AG04450 (cell line): Measurements from ENCODE around the gene INSYN2B. TPM values are rescaled to one million over a fixed set of nuclear protein-coding genes. Genes with fewer than 3 reads are reported as not detected.

Experiments
- CTCF ChIA-PET: fragments of 300-600, 350-600 bp; formaldehyde crosslinking; extraction: SDS; loops from one replicate; lab custom pipeline; 2022; ENCODE audit warnings: antibody characterized with exemption, inconsistent platforms; lab: Charles Lee
- POLR2A ChIA-PET: fragments of 350-600 bp; formaldehyde crosslinking; extraction: SDS; loops from one replicate; lab custom pipeline; 2021; ENCODE audit warnings: antibody characterized with exemption, inconsistent platforms; lab: Yijun Ruan, JAX
- DNase-seq: peaks from one replicate; pipeline ENCODE4 v3.0.0-alpha.2; 2011; ENCODE audit warnings: low read depth, low spot score
- H3K27ac ChIP-seq: one replicate; pipeline ENCODE4 v1.5.1; 2012; ENCODE audit warnings: low read depth, low read length, control low read depth
- H3K27me3 ChIP-seq: one replicate; pipeline ENCODE4 v1.6.0; 2012; ENCODE audit warnings: low read length; ENCODE audit not compliant: control insufficient read depth, insufficient read depth
- H3K4me3 ChIP-seq: 2 replicates; pipeline ENCODE4 v1.5.1; 2011; ENCODE audit warnings: mild to moderate bottlenecking, low read depth, low read length, control low read depth
- H3K9me3 ChIP-seq: 2 replicates; pipeline ENCODE4 v1.5.1; 2012; ENCODE audit warnings: low read length; ENCODE audit not compliant: control insufficient read depth, insufficient read depth
- polyA plus RNA-seq: library from polyadenylated mRNA; depleted of rRNA; stranded (reverse); fragments of >200 nt; gene quantifications from 2 replicates; pipeline ENCODE4 v1.2.3, GENCODE V29; 2011
- TF ChIP-seq, protein P1 (sequence below): IDR thresholded peaks from 2 replicates; pipeline ENCODE4 v1.5.1; 2011; ENCODE audit warnings: low read depth, low read length, control low read depth, inconsistent platforms

Gene INSYN2B
- polyA plus RNA-seq, 1 experiment = 6.8 TPM

DNA sequence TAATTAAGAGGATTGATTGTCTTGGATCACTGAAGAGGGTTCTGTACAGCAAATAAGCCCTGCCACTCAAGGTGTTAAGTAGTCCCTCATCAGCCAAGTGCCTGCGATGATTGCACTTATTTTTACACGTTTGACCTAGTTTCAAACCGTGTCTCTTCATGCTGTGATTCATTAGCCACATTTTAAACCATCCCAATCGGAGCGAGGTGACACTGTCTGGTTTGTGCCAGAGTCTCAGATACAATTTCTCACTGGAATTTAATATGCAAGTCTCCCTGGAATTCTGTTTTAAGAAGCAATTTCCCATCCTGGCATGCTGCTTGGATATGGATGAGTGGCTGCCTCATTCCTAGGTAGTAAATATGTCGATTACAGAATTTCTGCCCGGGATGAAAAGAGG, 1.6 kb downstream of the INSYN2B start:
- ChIA-PET CTCF (interaction anchor here (2.5 kb wide), 1 partner anchor 36 kb away, joined by 9 read pairs; no protein-coding TSS in a partner anchor), POLR2A (no interaction called here)
- H3K9me3 ChIP-seq = no peaks in the 10 kb centered on the region
- DNase-seq = no peak
- TF ChIP-seq, protein P1, sequence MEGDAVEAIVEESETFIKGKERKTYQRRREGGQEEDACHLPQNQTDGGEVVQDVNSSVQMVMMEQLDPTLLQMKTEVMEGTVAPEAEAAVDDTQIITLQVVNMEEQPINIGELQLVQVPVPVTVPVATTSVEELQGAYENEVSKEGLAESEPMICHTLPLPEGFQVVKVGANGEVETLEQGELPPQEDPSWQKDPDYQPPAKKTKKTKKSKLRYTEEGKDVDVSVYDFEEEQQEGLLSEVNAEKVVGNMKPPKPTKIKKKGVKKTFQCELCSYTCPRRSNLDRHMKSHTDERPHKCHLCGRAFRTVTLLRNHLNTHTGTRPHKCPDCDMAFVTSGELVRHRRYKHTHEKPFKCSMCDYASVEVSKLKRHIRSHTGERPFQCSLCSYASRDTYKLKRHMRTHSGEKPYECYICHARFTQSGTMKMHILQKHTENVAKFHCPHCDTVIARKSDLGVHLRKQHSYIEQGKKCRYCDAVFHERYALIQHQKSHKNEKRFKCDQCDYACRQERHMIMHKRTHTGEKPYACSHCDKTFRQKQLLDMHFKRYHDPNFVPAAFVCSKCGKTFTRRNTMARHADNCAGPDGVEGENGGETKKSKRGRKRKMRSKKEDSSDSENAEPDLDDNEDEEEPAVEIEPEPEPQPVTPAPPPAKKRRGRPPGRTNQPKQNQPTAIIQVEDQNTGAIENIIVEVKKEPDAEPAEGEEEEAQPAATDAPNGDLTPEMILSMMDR = no peak
- H3K4me3 ChIP-seq = peak overlapping the region; percentile 76
- no peaks in the 10 kb centered on the region for H3K27me3 ChIP-seq
- H3K27ac ChIP-seq = no peak overlapping the region

DNA sequence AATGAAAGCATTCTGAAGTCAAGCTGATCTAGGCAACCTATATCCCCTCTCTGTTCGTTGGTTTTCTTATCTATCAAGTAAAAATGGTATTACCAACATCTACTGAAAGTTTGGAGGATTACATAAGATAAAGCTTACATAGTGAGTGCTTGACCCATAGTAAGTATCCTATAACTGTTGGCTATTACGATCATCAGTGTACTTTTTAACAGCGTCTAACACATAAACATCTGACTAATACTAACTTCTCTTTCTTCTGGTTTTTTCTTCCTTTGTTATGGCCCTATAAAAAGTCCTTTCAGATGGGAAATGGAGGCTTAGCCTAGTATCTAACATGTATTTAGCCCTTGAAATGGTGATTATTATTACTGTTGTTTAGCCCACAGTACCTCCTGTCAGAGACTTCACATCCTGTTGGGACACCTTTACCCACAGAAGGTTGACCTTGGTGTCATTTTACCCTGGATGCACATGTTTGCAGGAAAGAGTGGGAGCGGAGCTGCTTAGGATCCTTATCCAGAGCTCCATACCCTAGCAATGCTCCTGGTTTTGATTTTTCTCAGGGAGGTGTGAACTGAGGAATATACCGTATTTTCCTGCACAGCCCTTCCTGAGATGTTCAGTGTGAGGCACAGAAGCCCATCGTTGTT, 6.0 kb downstream of the INSYN2B start:
- ChIA-PET CTCF (interaction anchor here (0.7 to 1.7 kb wide), 2 partner anchors 273 to 397 kb away, joined by 3 to 6 read pairs; no protein-coding TSS in a partner anchor), POLR2A (interaction anchor here (0.8 kb wide), 1 partner anchor 28 kb away, joined by 3 read pairs; no protein-coding TSS in a partner anchor)
- Histone ChIP-seq H3K27me3 (no peaks in the 10 kb centered on the region), H3K27ac (peak overlapping the region; percentile 32), H3K4me3 (no peak overlapping the region), H3K9me3 (no peaks in the 10 kb centered on the region)
- DNase-seq = no peak
- TF ChIP-seq, protein P1 = no peak

DNA sequence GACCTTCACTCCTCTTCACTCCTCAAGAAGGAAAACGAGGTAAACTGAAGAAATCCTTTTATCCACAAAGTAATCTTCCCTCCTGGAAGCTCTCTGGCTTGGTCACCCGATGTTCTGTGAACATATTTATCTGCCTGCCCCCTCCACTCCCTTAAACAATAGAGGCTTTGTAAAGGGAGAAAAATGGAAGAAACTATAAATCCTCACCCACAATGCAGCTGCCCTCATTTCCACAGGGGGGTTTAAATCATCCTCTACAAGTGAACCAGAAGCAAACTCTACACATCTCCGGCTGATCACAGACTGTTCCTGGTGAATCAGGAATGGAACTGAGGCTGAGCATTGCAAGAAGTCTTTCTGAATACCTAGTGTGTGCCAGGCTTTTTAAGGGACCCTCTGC, 7.2 kb downstream of the INSYN2B start:
- H3K4me3 ChIP-seq = no peak overlapping the region
- ChIA-PET CTCF (interaction anchor here (0.6 to 5.6 kb wide), 3 partner anchors 7 to 1386 kb away, joined by 4 to 56 read pairs (median 6); partner anchors contain the start of gene INSYN2B), POLR2A (no interaction called here)
- no peak for DNase-seq
- TF ChIP-seq, protein P1 = no peak
- no peaks in the 10 kb centered on the region for H3K27me3 ChIP-seq
- H3K9me3 ChIP-seq = no peaks in the 10 kb centered on the region
- no peak overlapping the region for H3K27ac ChIP-seq

DNA sequence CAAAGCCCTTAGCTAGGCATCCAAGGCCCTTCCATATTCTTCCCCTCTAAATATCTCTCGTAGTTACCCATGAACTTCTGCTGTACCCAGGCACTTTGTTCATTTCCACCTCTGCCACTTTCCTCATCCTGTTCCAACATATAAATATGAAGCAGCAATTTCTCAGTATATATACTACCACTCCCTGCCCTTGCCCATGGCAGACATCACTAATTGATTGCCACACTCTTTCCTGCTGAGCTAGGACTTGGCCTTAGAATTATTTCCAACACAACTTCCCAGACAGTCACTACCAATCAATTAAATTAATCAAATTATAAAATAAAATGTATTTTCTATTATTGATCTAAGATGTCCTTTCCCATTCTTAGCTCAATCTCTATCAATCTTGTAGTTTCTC, 8.5 kb downstream of the INSYN2B start:
- no peak overlapping the region for H3K4me3 ChIP-seq
- TF ChIP-seq, protein P1 = no peak
- ChIA-PET POLR2A (interaction anchor here (0.6 to 2.4 kb wide), 8 partner anchors 26 to 739 kb away, joined by 4 to 17 read pairs (median 7); no protein-coding TSS in a partner anchor), CTCF (interaction anchor here (0.6 to 5.6 kb wide), 8 partner anchors 8 to 1659 kb away, joined by 3 to 56 read pairs (median 5); partner anchors contain the start of gene INSYN2B)
- DNase-seq = no peak
- H3K27me3 ChIP-seq = no peaks in the 10 kb centered on the region
- H3K9me3 ChIP-seq = no peaks in the 10 kb centered on the region
- H3K27ac ChIP-seq = peak overlapping the region; percentile 3
